Activated naive CD8-positive, alpha-beta T cell treated with anti-CD3 and anti-CD28 coated beads for 36 hours (primary cell): ENCODE measurements around the gene ARHGEF17. TPM values are rescaled to one million over a fixed set of nuclear protein-coding genes. Genes with fewer than 3 reads are reported as not detected.
A peak's percentile ranks its signal among the peaks of the same experiment; 100 is the strongest.

Experiments used
- DNase-seq: peaks from one replicate; pipeline ENCODE4 v3.0.0; 2021
- H3K27ac Mint-ChIP-seq: one replicate; pipeline ENCODE4 v1.8.0; 2022; ENCODE audit warnings: mild to moderate bottlenecking, moderate library complexity, mixed read lengths
- H3K27me3 Mint-ChIP-seq: one replicate; pipeline ENCODE4 v1.8.0; 2022; ENCODE audit warnings: mild to moderate bottlenecking, mixed read lengths
- H3K36me3 Mint-ChIP-seq: one replicate; pipeline ENCODE4 v1.8.0; 2021; ENCODE audit warnings: mild to moderate bottlenecking, mixed read lengths
- H3K4me1 Mint-ChIP-seq: one replicate; pipeline ENCODE4 v1.8.0; 2021; ENCODE audit warnings: mixed read lengths
- H3K4me3 Mint-ChIP-seq: one replicate; pipeline ENCODE4 v1.8.0; 2022; ENCODE audit warnings: mild to moderate bottlenecking, moderate library complexity, mixed read lengths
- H3K9me3 Mint-ChIP-seq: one replicate; pipeline ENCODE4 v1.8.0; 2022; ENCODE audit warnings: mixed read lengths
- total RNA-seq, 2 experiments: library from RNA; stranded (reverse); gene quantifications; one replicate each; pipeline ENCODE4 v1.2.3, GENCODE V29; 2021

The ARHGEF17 gene, protein sequence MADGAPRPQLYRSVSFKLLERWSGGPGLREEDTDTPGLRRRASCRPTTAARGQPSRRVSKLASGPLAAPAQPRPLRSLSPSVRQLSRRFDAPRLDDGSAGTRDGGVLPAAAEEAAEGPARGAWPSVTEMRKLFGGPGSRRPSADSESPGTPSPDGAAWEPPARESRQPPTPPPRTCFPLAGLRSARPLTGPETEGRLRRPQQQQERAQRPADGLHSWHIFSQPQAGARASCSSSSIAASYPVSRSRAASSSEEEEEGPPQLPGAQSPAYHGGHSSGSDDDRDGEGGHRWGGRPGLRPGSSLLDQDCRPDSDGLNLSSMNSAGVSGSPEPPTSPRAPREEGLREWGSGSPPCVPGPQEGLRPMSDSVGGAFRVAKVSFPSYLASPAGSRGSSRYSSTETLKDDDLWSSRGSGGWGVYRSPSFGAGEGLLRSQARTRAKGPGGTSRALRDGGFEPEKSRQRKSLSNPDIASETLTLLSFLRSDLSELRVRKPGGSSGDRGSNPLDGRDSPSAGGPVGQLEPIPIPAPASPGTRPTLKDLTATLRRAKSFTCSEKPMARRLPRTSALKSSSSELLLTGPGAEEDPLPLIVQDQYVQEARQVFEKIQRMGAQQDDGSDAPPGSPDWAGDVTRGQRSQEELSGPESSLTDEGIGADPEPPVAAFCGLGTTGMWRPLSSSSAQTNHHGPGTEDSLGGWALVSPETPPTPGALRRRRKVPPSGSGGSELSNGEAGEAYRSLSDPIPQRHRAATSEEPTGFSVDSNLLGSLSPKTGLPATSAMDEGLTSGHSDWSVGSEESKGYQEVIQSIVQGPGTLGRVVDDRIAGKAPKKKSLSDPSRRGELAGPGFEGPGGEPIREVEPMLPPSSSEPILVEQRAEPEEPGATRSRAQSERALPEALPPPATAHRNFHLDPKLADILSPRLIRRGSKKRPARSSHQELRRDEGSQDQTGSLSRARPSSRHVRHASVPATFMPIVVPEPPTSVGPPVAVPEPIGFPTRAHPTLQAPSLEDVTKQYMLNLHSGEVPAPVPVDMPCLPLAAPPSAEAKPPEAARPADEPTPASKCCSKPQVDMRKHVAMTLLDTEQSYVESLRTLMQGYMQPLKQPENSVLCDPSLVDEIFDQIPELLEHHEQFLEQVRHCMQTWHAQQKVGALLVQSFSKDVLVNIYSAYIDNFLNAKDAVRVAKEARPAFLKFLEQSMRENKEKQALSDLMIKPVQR (N-terminal part only)
- total RNA-seq, result under 1 TPM in 1 of 2 experiments, not detected in 1; 0.08 TPM

DNA sequence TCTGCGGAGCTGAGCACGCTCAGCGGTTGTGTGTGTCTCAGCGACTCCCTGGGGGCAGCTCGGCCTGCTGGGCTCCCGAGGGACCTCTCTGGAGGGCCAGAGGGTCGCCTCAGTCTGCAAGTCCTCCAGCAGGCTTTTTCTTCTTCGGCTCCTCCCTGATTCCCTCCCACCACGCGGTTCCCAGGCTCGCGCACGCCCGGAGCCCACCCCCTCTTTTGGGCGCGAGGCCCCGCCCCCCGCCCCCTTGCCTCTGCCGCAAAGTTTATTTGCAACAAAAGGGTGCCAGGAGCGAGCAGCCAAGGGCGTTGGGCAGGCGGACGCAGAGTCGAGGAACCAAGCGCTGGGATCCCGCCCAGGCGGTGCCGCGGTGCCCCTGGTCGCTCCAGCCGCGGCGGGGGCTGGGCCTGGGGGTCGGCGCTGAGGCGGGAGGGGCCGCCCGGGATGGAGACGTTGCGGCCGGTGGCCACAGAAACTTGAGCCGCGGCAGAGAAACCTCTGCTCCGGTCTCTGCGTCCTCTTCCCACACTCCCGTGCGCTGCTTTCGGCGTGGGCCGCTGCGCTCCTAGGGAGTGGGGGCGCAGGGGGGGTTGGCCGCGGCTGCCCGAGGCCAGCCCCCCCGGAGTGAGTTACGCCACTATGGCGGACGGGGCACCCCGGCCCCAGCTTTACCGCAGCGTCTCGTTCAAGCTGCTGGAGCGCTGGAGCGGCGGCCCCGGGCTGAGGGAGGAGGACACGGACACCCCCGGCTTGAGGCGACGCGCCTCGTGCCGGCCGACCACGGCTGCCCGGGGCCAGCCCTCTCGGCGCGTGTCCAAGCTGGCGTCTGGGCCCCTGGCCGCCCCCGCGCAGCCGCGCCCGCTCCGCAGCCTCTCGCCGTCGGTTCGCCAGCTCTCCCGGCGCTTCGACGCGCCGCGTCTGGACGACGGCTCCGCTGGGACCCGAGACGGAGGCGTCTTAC lies at the start of gene ARHGEF17:
Gene ARHGEF17, plus strand, starts transcription at position 274 of the 958 bp plus-strand sequence. Its CDS starts 363 bp downstream, at position 637.
- Mint-ChIP-seq H3K9me3 (no peaks in the 10 kb centered on the region), H3K4me1 (peaks cover 10% of the 10 kb centered on the region), H3K27ac (no peak within 1 kb of the TSS), H3K36me3 (no peaks in the 10 kb centered on the region), H3K27me3 (peaks cover 37% of the 10 kb centered on the region), H3K4me3 (peak within 1 kb of the TSS; percentile 88)
- DNase-seq, result peak; percentile 40

DNA sequence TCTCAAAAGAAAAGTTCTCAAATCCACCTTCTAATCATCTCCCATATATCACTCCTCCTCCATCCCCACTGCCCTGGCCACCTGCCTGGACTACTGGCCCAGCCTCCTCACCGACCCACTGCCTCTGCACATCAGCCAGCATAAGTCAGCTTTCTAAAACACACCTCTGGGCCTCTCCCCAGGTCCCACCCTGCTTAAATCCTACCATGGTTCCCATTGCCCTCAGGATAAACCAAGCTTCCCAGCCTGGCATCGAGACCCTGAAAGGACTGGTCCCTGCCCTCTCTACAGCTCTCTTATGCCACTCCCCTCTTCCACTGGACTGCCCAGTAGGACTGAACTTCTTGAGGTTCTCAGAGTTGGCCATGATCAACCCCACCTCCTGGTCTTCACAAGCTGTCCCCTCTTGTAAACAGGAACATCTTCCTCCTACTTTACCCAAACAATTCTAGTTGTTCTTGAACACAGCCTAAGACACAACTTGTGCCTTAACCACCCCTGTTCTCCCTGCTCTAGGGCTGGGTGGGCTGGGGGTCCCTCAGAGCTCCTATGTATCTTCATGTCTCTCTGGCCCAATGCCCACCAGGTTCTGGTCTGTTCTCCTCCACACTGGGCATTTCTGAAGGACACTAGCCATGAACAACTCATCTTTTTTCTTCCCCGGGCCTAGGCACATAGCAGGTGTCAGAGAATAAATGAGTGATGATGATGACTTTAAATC lies 48.5 kb upstream of the ARHGEF17 start:
- peaks cover 24% of the 10 kb centered on the region for H3K27me3 Mint-ChIP-seq
- no peak overlapping the region for H3K27ac Mint-ChIP-seq
- H3K9me3 Mint-ChIP-seq, result no peaks in the 10 kb centered on the region
- no peaks in the 10 kb centered on the region for H3K36me3 Mint-ChIP-seq
- H3K4me1 Mint-ChIP-seq, result no peaks in the 10 kb centered on the region
- DNase-seq, result no peak
- H3K4me3 Mint-ChIP-seq, result no peak overlapping the region

DNA sequence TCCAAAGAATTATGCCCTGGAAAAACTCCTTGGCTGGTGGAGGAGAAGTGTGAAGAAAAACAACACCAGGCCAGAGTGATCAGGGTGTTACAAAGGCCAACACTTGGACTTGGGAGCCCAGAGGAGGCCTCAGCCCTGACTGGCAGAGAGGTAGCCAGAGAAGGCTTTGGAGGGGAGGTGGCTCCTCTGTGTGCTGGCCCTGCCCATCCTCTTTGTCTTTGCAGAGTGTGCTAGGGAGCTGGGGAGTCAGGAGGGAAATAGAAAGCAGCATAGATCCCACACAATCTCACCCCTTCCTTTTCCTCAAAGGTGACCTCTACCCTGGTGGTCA lies 48.0 kb upstream of the ARHGEF17 start:
- DNase-seq, result no peak
- Mint-ChIP-seq H3K27ac (no peak overlapping the region), H3K9me3 (no peaks in the 10 kb centered on the region), H3K4me3 (no peak overlapping the region), H3K4me1 (no peaks in the 10 kb centered on the region), H3K27me3 (peaks cover 29% of the 10 kb centered on the region), H3K36me3 (no peaks in the 10 kb centered on the region)

DNA sequence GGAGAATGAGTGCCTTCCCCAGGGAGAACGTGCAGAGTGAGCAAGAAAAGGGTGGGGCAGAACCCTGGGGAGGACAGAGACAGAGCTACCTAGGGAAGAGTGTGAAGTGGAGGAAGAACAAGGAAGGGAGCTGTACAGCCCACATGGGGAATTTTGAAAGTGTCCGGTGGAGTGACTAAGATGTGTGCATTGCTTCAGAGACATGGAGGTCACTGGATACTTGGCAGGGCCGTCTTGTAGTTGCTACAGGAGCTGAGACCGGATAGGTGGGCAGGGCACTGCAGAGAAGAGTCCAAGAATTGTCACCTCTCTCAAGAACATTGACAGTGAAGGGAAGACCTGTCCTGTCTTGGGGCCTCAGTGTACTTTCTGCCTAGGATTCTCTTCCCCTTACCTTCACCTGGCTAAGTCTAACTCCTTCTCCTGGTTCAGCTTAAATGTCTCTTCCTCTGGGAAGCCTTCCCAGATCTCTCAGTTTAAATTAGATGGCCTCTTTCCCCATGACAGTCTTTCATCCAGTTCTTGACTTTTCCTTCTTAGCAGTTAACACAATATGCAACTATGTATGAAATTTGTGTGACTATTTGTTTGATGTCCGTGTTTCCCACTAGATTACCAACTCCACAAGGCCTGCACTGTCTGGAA lies 45.1 kb upstream of the ARHGEF17 start:
- Mint-ChIP-seq H3K9me3 (no peaks in the 10 kb centered on the region), H3K27ac (no peak overlapping the region), H3K36me3 (no peaks in the 10 kb centered on the region), H3K4me1 (no peaks in the 10 kb centered on the region), H3K27me3 (peaks cover 37% of the 10 kb centered on the region), H3K4me3 (no peak overlapping the region)
- DNase-seq, result no peak

DNA sequence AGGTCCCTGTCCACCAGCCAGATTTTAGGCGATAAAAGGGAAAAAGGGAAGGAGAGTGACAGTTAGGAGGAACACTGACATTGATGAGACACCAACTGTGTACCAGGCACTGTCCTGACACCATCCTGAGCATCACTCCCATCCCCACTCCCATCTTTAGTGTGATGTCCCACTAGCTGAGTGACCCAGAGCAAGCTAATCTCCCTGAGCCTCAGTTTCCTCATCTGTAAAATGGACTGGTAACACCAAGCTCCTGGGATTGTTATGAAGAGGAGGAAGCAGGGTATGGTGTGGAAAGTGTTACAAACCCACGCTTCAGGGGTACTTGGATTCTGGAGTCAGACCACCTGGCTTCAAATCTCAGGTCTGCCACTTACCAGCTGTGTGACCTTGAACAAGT lies 44.4 kb upstream of the ARHGEF17 start:
- DNase-seq, result no peak
- H3K27ac Mint-ChIP-seq, result no peak overlapping the region
- H3K9me3 Mint-ChIP-seq, result no peaks in the 10 kb centered on the region
- H3K4me3 Mint-ChIP-seq, result no peak overlapping the region
- no peaks in the 10 kb centered on the region for H3K4me1 Mint-ChIP-seq
- H3K27me3 Mint-ChIP-seq, result peaks cover 37% of the 10 kb centered on the region
- no peaks in the 10 kb centered on the region for H3K36me3 Mint-ChIP-seq

DNA sequence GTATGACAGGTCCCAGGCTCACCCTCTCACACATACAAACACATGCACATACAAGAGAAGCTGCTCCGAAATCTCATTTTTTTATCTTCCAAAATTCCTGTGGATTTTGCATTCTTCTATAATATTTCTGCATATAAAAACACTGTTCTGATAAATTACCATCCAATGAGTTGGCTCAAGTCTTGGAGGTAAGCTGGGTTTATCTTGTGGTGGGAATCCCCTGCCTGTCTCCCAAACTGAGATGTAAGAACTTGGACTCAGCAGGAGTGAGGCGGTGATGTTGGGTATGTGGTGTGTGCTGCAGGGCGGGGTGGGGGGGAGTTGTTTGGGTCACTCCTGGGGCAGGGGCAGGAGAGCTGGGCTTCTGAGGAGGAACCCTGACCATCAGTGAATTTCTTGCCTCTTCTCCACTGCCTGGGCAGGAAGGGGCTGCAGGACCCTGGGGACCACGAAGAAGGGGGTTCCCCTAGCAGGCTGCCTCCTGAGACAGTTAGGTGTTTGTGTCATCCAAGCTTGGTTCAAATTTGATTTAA lies 42.7 kb upstream of the ARHGEF17 start:
- H3K4me1 Mint-ChIP-seq, result no peaks in the 10 kb centered on the region
- H3K4me3 Mint-ChIP-seq, result no peak overlapping the region
- DNase-seq, result no peak
- no peaks in the 10 kb centered on the region for H3K9me3 Mint-ChIP-seq
- no peak overlapping the region for H3K27ac Mint-ChIP-seq
- no peaks in the 10 kb centered on the region for H3K36me3 Mint-ChIP-seq
- H3K27me3 Mint-ChIP-seq, result peaks cover 37% of the 10 kb centered on the region

DNA sequence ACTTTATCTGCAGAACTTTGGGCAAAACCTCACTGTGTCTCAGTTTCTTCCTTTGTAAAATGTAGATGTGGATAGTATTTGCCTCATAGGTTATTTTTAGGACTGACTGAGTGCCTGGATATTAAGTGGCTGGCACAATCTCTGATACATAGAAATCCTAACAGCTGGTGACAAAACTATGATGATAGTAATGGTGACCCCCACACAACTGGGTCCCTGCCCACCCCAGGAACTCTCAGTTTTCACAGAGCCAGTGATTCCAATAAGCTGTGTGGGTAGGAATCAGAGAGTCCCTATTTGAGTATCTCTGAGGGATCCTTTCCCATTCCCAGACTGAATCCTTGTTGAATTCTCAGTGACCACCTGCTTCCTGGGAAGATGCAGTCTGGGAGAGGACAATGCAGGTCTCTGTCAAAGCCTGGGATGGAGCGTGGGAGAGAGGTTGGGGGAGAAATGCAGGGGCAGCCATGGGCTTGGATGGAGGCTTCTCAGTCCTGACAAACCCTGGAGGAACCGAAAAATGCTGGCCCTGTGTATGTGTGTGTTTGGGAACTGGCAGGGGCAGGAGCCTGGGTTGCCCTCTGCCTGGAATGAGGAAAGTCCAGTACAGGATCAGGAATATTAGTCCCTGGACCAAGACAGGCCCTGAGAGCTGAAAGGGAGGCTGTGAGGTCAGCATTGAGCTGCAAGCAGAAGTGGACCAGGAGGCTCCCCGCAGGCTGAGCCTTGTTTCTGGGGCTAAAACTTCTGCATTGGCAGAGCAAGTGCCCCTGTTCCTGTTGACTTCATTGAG lies 42.0 kb upstream of the ARHGEF17 start:
- H3K4me1 Mint-ChIP-seq, result no peaks in the 10 kb centered on the region
- no peaks in the 10 kb centered on the region for H3K9me3 Mint-ChIP-seq
- H3K4me3 Mint-ChIP-seq, result no peak overlapping the region
- no peaks in the 10 kb centered on the region for H3K36me3 Mint-ChIP-seq
- H3K27ac Mint-ChIP-seq, result no peak overlapping the region
- H3K27me3 Mint-ChIP-seq, result peaks cover 37% of the 10 kb centered on the region
- no peak for DNase-seq

DNA sequence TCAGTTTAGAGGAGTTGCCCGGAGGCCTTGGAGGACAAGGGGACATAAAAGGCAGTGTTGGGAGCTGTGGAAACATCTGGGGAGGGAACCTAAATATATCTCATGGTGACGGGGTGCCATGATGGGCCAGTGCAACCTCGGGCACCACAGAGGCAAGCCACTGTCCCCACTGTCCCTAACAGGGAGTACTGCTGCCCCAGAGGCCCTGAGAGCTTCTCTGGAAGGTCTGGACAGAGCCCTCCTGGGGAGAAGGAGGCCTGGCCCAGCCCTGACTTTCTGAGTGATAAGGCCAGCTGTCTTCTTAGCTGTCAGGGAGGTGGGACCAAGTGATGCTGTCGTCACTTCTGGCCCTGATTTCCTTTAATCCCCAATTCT lies 41.4 kb upstream of the ARHGEF17 start:
- no peak overlapping the region for H3K4me3 Mint-ChIP-seq
- peaks cover 37% of the 10 kb centered on the region for H3K27me3 Mint-ChIP-seq
- no peak for DNase-seq
- H3K4me1 Mint-ChIP-seq, result no peaks in the 10 kb centered on the region
- no peaks in the 10 kb centered on the region for H3K36me3 Mint-ChIP-seq
- H3K9me3 Mint-ChIP-seq, result no peaks in the 10 kb centered on the region
- H3K27ac Mint-ChIP-seq, result no peak overlapping the region

DNA sequence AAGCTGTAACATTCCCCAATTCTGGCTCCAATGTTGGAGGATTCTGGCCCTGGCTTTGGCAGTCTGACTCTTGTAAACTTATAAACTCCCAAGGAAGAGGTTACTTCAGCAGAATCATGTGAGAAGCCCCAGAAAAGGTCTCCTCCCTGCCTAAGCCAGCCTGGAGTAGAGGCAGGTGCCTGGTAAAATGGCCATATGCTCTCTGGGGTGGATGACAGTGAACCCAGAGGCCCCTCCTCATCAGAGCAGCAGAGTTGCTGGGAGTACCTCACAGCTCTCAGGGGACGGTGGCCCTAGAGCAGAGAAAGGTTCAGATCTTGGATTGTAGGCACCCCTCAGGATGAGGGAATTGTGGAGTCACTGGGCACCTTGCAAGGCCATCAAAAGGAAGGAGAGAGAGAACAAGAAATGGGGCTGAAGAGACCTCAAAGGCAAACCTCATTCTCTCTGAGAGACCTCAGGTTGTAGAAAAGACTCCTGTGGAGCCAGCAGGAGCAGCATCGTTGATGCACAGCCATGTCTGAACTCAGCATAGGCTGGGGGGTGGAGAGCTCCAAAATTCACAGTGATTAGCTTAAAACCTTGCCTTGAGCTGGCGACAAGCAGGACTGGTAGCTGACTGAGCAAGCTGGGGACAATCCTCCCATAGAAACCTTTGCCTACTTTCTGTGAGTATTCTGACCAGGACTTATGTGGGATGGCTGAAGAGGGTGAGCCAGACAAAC lies 40.8 kb upstream of the ARHGEF17 start:
- Mint-ChIP-seq H3K4me3 (no peak overlapping the region), H3K9me3 (no peaks in the 10 kb centered on the region), H3K36me3 (no peaks in the 10 kb centered on the region), H3K4me1 (no peaks in the 10 kb centered on the region), H3K27me3 (peaks cover 32% of the 10 kb centered on the region), H3K27ac (no peak overlapping the region)
- DNase-seq, result no peak

DNA sequence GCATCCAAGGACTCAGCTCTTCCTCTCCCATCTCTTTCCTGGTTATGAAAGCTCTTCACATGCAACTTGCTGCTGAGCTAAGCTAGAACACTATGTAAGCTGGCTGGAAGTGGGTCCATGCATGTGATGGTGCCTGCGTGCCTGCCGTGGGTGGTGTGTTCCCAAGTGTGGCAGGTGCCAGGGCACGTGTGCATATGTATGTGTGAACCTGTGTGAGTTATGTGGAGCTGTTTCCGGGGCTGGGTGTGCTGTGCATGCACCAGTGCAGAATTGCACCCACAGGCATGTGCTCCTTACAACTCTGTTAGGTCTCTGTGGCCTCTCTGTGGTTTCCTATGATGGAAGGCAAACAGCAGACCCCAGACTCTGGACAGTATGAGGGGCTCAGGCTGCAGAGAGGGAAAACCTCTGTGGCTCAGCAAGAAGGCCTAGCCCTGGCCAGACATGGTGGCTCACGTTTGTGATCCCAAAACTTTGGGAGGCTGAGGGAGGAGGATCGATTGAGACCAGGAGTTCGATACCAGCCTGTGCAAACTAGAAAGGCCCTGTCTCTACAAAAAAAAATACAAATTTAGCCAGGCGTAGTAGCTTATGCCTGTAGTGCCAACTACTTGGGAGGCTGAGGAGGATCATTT lies 40.1 kb upstream of the ARHGEF17 start:
- DNase-seq, result no peak
- Mint-ChIP-seq H3K9me3 (no peaks in the 10 kb centered on the region), H3K27me3 (peaks cover 25% of the 10 kb centered on the region), H3K36me3 (no peaks in the 10 kb centered on the region), H3K27ac (no peak overlapping the region), H3K4me1 (no peaks in the 10 kb centered on the region), H3K4me3 (no peak overlapping the region)

DNA sequence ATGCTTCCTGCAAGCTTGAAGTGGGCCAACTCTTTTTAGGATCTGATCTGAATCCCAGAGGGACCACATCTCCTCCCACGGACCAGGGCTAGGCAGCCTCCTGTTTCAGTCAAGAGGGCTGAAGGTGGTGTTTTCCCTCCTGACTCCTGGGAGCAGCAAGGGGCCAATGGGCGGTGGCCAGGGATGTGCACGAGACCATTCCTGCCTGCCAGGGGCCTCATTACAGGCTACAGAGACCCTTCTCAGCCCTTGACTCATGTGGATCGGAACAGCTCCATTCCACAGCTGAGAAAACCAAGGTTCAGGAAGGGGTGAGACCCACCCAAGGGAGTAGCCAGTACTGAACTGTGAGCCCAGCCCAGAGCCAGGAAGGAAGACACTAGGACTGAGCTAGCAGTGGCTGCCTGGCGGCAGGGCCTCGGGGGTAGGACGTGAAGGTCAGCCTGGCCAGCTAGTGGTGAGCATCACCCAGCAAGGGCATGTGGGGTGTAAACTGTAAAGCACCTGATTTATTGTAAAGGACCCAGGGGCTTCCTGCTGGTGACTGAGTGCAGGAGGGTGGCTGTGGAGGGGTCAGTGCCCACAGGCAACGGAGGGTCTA lies 39.3 kb upstream of the ARHGEF17 start:
- no peak overlapping the region for H3K4me3 Mint-ChIP-seq
- H3K27me3 Mint-ChIP-seq, result peaks cover 17% of the 10 kb centered on the region
- no peak overlapping the region for H3K27ac Mint-ChIP-seq
- H3K9me3 Mint-ChIP-seq, result no peaks in the 10 kb centered on the region
- no peaks in the 10 kb centered on the region for H3K4me1 Mint-ChIP-seq
- H3K36me3 Mint-ChIP-seq, result no peaks in the 10 kb centered on the region
- no peak for DNase-seq
